ENCODE results near the gene UGCG.

UGCG gene

DNA sequence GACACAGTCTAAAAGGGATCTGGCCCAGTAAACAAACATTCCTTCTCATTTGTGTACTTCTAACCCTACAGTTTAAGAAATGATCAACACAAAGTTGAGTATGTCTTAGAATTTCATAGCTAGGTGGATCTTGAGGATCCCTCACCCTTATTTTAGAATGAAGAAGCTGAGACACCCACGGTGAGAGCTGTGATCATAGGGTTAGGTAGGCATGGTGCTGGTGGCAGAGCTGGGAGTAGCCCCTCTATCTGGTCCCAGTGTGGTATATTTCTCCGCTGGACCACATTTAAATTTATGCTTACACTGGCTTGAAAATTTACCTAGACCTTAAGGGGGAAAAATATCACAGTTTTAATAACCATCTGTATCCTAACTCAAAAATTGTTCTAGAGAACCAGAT lies 39.8 kb downstream of the UGCG start:
- TF ChIP-seq, protein P1, sequence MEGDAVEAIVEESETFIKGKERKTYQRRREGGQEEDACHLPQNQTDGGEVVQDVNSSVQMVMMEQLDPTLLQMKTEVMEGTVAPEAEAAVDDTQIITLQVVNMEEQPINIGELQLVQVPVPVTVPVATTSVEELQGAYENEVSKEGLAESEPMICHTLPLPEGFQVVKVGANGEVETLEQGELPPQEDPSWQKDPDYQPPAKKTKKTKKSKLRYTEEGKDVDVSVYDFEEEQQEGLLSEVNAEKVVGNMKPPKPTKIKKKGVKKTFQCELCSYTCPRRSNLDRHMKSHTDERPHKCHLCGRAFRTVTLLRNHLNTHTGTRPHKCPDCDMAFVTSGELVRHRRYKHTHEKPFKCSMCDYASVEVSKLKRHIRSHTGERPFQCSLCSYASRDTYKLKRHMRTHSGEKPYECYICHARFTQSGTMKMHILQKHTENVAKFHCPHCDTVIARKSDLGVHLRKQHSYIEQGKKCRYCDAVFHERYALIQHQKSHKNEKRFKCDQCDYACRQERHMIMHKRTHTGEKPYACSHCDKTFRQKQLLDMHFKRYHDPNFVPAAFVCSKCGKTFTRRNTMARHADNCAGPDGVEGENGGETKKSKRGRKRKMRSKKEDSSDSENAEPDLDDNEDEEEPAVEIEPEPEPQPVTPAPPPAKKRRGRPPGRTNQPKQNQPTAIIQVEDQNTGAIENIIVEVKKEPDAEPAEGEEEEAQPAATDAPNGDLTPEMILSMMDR (IDR thresholded peaks at IDR 0.05) = no peak
- TF ChIP-seq ZFX (IDR thresholded peaks at IDR 0.05; ENCODE audit: borderline replicate concordance) = no peak
- no peak overlapping the region for H3K27ac ChIP-seq

DNA sequence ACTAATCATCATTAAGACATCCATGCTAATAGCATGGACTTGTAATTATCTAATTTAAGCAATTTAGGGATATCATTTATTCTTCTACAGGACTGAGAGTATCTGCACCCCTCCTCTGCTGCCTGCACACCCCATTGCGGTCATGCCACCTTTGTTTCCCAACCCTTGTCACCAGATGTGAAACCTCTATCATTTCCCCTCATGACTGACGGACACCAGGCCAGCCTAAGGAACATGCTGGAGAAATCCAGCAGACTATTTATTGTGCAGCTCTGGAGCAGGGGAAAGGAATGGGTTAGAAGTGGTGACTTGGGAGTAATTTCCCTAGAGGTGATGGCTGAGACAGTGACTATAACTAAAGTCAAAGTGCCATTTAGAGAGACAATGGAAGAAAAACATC lies 40.7 kb downstream of the UGCG start:
- H3K27ac ChIP-seq = no peak overlapping the region
- no peak for TF ChIP-seq ZFX (IDR thresholded peaks at IDR 0.05; ENCODE audit: borderline replicate concordance)

DNA sequence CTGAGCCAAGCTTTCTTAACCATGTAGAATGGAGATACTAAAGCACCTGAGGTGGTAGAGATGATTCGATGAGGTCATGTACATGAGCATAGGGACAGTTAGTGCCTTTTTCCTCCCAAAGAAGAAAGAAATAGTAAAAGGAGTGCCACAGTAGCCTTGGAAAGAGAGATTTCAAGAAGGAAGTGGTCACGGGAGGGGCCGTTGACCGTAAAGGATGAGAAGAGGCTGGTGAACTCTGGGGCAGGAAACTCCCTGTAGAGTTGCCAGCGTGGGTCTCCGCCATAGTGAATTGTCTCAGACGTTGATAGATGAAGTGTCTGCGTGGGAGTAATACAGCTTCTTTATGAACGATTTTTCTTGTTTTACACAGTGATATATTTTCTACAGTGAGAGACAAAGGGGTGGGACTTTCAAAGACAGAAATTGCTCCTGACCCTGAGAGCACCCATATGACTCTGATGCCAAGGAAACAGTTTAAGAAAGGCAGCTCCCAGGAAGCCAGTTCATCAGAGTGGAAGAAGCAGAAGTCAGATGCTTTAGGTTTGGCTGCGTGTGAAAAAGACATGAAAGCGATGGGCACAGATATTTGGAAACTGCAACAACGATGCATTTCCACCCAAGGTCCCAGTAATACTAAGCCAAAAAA lies 41.3 kb downstream of the UGCG start:
- no peak overlapping the region for H3K27ac ChIP-seq
- TF ChIP-seq, protein P1 (IDR thresholded peaks at IDR 0.05) = no peak

DNA sequence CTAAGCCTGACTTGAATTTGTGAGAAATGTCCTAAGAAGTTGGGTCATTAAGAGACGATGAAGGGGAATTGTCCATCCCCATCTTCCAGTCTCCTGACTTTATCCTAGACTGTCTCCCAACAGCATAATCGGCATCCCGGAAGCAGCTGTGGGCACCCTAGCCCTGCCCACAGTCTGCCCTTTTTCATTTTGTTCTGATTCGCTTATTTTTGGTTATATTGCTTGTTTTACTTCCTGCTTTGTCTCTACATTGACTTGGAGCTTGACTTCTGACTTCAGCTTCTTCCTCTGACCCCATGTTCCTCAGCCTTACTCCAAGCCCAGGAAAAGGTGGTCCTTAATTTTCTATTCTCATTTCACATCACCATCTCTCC lies 41.8 kb downstream of the UGCG start:
- TF ChIP-seq, protein P1 (IDR thresholded peaks at IDR 0.05) = no peak
- no peak for TF ChIP-seq ZFX (IDR thresholded peaks at IDR 0.05; ENCODE audit: borderline replicate concordance)
- H3K27ac ChIP-seq = no peak overlapping the region

DNA sequence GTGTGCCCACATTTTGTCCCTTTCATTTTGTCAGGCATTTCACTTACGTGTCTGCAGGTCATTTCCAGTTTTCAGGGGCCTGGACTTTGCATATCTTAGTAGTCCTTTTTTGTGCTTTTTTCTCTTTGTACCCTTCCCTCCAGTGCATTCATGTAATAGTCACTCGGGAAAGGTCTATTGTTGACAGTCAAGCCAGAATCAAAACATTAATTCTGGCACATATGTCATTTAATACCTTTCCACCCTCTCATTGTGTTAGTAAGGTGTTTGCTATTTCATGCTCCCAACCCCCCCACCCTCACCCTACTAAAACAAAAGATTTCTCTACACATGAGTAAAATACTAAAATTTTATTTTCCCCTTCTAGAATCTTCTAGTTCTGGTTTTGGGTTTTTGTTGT lies 42.7 kb downstream of the UGCG start:
- H3K27ac ChIP-seq = no peak overlapping the region
- TF ChIP-seq ZFX (IDR thresholded peaks at IDR 0.05; ENCODE audit: borderline replicate concordance) = no peak
- TF ChIP-seq, protein P1 (IDR thresholded peaks at IDR 0.05) = no peak

DNA sequence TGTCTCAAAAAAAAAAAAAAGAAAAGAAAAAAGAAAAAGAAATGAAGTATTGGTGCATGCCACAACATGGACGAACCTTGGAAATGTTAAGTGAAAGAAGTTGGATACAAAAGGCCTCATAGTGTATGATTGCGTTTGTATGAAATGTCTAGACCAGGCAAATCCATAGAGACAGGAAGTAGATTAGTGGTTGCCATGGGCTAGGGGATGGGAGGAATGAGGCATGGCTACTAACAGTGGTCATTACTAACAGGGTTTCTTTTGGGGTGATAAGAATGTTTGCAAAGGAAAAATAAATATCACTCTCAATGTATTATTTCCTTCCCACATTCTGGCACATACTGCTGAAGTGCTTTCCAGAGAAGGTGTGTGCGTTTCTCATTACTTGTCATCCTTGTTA lies 44.1 kb downstream of the UGCG start:
- no peak for TF ChIP-seq ZFX (IDR thresholded peaks at IDR 0.05; ENCODE audit: borderline replicate concordance)
- TF ChIP-seq, protein P1 (IDR thresholded peaks at IDR 0.05) = no peak
- H3K27ac ChIP-seq = no peak overlapping the region

DNA sequence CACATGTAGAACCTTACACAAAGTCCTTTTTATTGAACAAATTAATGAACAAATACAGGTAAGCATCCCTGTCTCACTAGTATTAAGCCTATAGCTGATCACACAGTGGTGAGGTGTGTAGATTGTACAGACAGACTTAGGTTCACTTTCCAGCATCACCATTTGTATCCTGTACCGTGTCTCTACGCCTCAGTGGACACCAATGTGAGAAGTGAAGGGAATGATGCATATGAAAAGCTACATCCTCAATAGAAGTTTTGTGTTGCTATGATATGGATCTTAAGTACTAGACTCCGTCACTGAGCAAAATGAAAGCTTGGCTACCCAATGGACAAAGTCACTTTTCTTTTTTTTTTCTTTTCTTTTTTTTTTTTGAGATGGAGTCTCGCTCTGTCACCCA lies 46.6 kb downstream of the UGCG start:
- no peak overlapping the region for H3K27ac ChIP-seq
- TF ChIP-seq, protein P1 (IDR thresholded peaks at IDR 0.05) = no peak
- TF ChIP-seq ZFX (IDR thresholded peaks at IDR 0.05; ENCODE audit: borderline replicate concordance) = no peak

DNA sequence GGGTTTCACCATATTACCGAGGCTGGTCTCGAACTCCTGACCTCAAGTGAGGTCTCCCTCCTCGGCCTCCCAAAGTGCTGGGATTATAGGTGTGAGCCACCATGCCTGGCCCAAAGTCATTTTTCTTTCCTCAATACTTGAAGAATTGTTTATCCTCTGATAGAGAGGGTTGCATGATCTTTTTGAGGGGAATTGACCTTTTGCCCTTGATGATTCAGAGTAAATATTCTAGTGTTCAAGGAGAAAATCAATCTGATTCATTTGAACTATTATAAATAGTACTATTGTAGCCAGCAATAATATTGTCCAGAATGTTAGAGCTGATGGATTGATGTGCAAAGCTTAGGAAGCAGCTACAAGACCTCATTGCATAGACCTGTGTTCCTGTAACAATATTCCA lies 47.1 kb downstream of the UGCG start:
- no peak for TF ChIP-seq ZFX (IDR thresholded peaks at IDR 0.05; ENCODE audit: borderline replicate concordance)
- TF ChIP-seq, protein P1 (IDR thresholded peaks at IDR 0.05) = no peak
- H3K27ac ChIP-seq = no peak overlapping the region
